ENCODE measurements around the gene MVP.

GRCh38 chr16:29862383-29862883 is 42.2 kb downstream of the MVP start:
- TF ChIP-seq POLR2A (IDR thresholded peaks at IDR 0.05) (no peak), CTCF (IDR thresholded peaks at IDR 0.05) (peak in 1 of 3 experiments; percentile 27)
